ENCODE data around the gene SMIM23. TPM values are rescaled to one million over a fixed set of nuclear protein-coding genes. Genes with fewer than 3 reads are reported as not detected.

SMIM23 gene
- polyA plus RNA-seq, 3 donors from 2014 or later: not detected

DNA sequence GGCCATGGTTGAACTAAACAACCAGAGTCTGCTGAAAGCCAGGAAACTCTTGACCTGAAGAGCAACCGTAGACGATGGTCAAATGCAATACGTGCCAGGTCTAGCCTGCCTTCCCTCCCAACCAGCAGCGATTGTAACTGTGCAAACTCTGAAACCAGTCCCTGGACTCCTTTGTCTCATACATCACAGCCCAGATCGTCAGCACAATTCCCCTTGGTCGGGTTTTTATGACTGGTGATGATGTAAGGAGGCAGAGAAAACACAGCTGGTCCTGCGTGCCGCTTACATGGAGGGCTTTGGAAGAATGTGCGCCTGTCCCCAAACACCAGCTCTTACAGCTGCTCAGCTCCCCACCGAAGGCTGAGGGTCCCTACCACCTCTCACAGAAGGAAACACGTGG is 24.6 kb downstream of the SMIM23 start:
- DNase-seq: no peak
- Mint-ChIP-seq H3K27me3 (ENCODE audit: low read depth in 3 of 3) (peaks cover 3 to 17% (median 15%) of the 10 kb centered on the region in 3 donors), H3K4me1 (peaks cover 0 to 4% of the 10 kb centered on the region in 2 donors), H3K36me3 (no peaks in the 10 kb centered on the region), H3K27ac (no peak overlapping the region), H3K9me3 (peaks cover 0 to 3% (median 0%) of the 10 kb centered on the region in 6 donors), H3K4me3 (no peak overlapping the region)

DNA sequence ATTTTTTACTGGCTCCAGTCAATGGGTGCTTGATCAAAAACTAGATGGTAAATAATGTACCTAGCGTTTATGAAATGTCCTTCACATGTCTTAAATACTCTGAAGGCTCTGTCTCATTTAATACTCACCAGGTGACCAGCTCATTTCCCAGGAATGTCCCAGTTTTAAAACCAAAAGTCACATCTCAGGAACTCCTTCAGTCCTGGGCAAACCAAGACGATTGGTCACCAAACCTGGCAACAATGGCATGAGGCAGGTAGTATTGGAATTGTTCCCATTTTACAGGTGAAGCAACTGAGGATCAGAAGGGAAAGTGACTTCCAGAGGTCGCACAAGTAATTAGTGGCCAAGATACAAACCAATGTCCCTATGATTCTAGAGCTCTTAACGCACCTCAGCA is 27.7 kb downstream of the SMIM23 start:
- Mint-ChIP-seq H3K36me3 (no peaks in the 10 kb centered on the region), H3K4me1 (no peaks in the 10 kb centered on the region), H3K9me3 (peaks cover 0 to 3% (median 0%) of the 10 kb centered on the region in 6 donors), H3K4me3 (no peak overlapping the region), H3K27ac (no peak overlapping the region), H3K27me3 (ENCODE audit: low read depth in 3 of 3) (peaks cover 3 to 14% (median 4%) of the 10 kb centered on the region in 3 donors)
- no peak for DNase-seq

DNA sequence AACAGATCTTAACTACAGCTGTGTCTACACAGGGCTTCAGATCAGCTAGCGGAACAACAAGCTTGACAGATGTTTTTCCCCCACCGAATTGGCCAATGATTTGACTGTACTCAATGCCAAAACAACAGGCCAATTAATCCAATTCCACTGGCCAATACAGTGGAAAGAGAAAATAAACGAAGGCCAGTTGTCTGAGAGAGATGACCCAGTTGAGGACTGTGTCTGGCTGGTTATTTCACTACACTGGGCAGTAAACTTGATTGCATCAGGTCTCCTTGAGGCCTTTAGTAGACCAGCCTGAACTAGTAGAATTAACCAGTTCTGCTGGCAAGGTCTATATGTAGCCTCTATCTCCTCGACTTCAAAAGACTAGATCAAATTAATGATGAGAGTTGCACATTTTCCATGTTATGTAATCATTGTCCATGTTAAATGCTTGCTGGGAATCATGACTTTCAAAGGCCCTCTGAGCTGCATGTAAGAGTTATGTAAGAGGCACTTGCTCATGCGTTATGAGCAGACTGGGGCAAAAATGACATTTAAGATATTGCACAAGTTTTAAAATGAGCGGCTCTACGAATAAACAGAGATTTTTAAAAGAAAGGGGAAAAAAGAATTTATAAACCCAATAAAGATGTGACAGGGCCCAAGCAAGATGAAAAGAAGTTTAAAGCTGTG is 28.3 kb downstream of the SMIM23 start:
- DNase-seq: no peak
- peaks cover 3 to 10% (median 3%) of the 10 kb centered on the region in 3 donors for H3K27me3 Mint-ChIP-seq (ENCODE audit: low read depth in 3 of 3)
- no peak overlapping the region for H3K27ac Mint-ChIP-seq
- no peaks in the 10 kb centered on the region for H3K4me1 Mint-ChIP-seq
- H3K36me3 Mint-ChIP-seq: no peaks in the 10 kb centered on the region
- H3K9me3 Mint-ChIP-seq: peaks cover 0 to 3% (median 0%) of the 10 kb centered on the region in 6 donors
- no peak overlapping the region for H3K4me3 Mint-ChIP-seq

DNA sequence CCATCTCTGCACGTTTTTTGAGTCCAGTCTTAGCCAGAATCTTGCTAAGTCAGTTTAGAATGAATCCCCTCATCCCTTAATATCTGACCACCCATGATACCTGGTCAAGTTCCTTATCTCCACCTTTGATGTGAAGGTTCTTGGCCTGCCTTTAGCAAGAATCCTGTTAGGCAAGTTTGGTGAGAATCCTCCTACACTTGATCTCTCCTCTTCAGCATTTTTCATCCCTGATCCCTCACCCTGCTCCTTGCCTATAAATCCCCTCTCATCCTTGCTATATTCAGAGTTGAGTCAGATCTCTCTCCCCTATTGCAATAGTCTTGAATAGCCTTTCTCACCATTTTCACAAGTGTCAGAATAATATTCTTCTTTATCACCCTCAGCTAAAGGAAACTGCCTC is 31.0 kb downstream of the SMIM23 start:
- Mint-ChIP-seq H3K4me3 (no peak overlapping the region), H3K27ac (no peak overlapping the region)
- DNase-seq: no peak

DNA sequence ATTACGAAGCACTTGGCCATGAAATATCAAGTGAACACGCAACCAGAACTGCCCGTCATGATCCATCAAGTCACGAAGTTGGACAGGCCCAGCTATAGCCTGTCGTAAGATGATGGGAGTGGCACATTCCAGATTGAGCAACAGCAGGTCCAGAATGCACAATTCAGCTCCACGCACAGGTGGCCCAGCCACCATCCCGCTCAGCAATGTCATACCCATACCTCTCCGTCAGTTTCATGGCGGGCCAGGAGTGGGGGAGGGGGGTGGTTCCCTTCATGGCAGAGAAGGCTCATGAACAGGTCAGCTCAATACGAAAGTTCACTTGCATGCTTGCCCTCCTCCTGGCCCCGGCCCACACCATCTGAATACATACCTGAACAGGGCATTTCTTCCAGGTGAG is 34.9 kb downstream of the SMIM23 start:
- Mint-ChIP-seq H3K27me3 (ENCODE audit: low read depth in 3 of 3) (peaks cover 0 to 17% (median 5%) of the 10 kb centered on the region in 3 donors), H3K4me3 (no peak overlapping the region), H3K27ac (no peak overlapping the region), H3K36me3 (no peaks in the 10 kb centered on the region), H3K9me3 (no peaks in the 10 kb centered on the region), H3K4me1 (no peaks in the 10 kb centered on the region)
- no peak for DNase-seq

More for the DNA sequence above, 31.0 kb downstream of the SMIM23 start:
- Mint-ChIP-seq H3K36me3 (no peaks in the 10 kb centered on the region), H3K9me3 (peaks cover 0 to 3% (median 0%) of the 10 kb centered on the region in 6 donors), H3K27me3 (ENCODE audit: low read depth in 3 of 3) (peaks cover 3 to 6% (median 3%) of the 10 kb centered on the region in 3 donors), H3K4me1 (no peaks in the 10 kb centered on the region)

DNA sequence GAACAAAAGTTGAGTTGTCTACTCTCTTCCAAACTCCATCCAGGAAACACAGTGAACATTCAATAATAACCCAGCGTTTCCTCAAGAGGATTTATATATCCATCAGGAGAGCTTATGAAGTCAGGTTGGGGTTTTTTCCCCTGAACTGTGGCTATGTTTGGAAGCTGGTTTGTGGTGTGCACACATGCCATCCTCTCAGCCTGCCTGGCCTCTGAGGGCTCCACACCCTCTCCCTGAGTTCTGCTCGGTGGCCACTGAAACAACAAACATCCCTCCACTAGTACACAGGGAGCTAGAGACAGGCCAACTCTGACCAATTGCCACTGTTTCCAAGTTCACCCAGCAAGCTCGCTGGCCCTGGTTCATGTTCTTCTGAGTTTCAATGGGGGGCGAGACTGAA is 35.7 kb downstream of the SMIM23 start:
- no peak overlapping the region for H3K27ac Mint-ChIP-seq
- no peaks in the 10 kb centered on the region for H3K9me3 Mint-ChIP-seq

DNA sequence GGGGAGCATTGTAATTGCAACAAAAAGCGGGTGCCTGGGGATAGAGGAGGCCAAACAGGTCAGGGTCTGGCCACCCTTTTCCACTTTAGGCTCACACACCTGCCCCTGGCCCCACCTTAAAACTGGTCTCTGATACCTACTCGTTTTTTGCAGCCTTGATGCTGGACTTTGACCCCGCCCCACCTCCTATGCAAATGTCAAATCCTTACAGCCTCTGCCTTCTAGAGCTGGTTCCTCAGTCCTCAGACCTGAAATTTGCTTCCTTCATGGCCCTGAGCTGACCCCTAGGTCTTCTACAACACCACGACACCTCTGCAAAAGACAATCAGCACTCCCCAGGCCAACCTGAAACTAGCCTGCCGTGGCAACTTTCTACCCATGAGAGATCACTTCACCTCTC is 37.7 kb downstream of the SMIM23 start:
- Mint-ChIP-seq H3K36me3 (no peaks in the 10 kb centered on the region), H3K9me3 (no peaks in the 10 kb centered on the region), H3K27ac (no peak overlapping the region), H3K27me3 (ENCODE audit: low read depth in 3 of 3) (peaks cover 0 to 18% (median 4%) of the 10 kb centered on the region in 3 donors), H3K4me3 (no peak overlapping the region), H3K4me1 (no peaks in the 10 kb centered on the region)
- no peak for DNase-seq

More for the DNA sequence above, 35.7 kb downstream of the SMIM23 start:
- no peak for DNase-seq
- H3K4me3 Mint-ChIP-seq: no peak overlapping the region
- no peaks in the 10 kb centered on the region for H3K36me3 Mint-ChIP-seq
- peaks cover 0 to 14% (median 2%) of the 10 kb centered on the region in 3 donors for H3K27me3 Mint-ChIP-seq (ENCODE audit: low read depth in 3 of 3)
- no peaks in the 10 kb centered on the region for H3K4me1 Mint-ChIP-seq

DNA sequence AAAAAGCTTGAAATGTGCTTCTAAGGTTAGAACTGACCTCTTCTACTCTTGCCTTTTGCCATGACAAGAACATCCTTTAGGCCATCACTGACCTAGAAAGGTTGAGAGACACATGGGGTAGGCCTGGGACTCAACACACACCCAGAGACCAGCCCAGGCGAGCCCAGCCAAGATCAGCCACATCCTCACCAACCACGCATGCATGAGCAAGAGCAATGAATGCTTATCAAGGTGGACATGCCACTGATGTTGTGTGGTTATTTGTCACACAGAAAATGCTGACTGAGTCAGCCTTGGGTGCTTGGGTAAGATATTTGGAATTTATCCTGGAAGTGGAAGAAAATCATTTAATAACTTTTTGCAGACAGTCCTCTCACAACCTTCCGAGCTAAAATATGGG is 39.4 kb downstream of the SMIM23 start:
- H3K27ac Mint-ChIP-seq: no peak overlapping the region
- H3K4me3 Mint-ChIP-seq: no peak overlapping the region
- no peaks in the 10 kb centered on the region for H3K9me3 Mint-ChIP-seq
- DNase-seq: no peak
- H3K4me1 Mint-ChIP-seq: no peaks in the 10 kb centered on the region
- no peaks in the 10 kb centered on the region for H3K36me3 Mint-ChIP-seq
- H3K27me3 Mint-ChIP-seq (ENCODE audit: low read depth in 3 of 3): peaks cover 0 to 18% (median 4%) of the 10 kb centered on the region in 3 donors

DNA sequence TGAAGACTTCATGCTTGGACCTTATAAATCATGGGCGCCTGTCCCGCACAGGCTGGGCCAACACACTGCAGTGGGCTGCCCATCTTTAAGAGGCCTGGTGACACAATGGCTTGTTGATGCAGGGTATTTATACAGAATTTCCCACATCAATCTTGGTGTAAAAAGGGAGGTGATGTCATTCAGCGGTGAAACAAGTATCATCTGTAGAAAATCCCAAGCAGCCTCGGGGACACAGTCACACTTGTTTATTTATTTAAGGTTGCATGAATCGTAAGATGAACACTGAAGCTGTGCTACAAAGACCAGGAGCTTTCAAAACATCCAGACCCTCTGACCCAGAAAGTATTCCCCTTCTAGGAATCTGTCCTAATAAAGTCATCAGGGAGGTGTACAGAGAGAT is 40.5 kb downstream of the SMIM23 start:
- Mint-ChIP-seq H3K4me3 (no peak overlapping the region), H3K9me3 (no peaks in the 10 kb centered on the region), H3K27me3 (ENCODE audit: low read depth in 3 of 3) (peaks cover 0 to 18% (median 4%) of the 10 kb centered on the region in 3 donors), H3K36me3 (no peaks in the 10 kb centered on the region), H3K27ac (no peak overlapping the region), H3K4me1 (no peaks in the 10 kb centered on the region)
- DNase-seq: no peak

DNA sequence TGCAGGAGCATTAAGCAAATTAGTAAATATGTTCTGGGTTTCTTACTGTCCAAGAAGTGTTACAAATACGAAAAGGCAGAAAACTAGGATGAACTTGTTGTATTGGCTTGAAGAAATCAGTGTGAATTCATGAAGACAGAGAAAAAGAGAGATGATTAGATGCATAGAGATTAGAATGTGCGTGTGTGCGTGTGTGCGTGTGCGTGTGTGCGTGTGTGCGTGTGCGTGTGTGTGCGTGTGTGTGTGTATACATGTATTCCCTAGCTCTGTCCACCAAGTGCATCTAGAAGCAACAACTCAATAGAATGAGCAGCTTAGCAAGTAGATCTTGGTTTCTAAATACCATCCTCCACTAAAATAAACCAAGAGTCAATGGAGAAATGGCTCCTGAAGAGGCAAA is 41.5 kb downstream of the SMIM23 start:
- Mint-ChIP-seq H3K9me3 (no peaks in the 10 kb centered on the region), H3K27me3 (ENCODE audit: low read depth in 3 of 3) (peaks cover 0 to 12% (median 4%) of the 10 kb centered on the region in 3 donors), H3K27ac (no peak overlapping the region), H3K4me3 (no peak overlapping the region), H3K36me3 (no peaks in the 10 kb centered on the region), H3K4me1 (no peaks in the 10 kb centered on the region)
- no peak for DNase-seq

DNA sequence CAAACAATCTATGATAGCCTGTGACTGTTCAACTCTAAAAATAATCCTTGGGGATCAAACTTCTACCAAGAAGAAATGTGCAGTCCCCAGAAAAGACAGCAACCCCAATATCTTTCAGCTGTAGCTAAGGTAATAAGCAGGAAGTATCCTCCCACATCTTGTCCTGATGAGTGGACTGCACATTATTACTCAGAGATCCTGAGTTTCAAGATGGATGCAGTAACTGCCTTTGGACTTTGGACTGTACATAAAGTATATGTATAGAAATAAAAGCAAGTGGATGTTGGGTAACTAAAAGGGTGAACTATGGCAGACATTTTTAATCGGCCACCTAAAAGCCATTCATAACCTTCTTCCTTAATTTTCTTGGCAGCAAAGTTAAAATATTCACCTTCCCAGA is 45.1 kb downstream of the SMIM23 start:
- Mint-ChIP-seq H3K36me3 (peaks cover 0 to 9% (median 5%) of the 10 kb centered on the region in 3 donors), H3K9me3 (no peaks in the 10 kb centered on the region), H3K4me1 (no peaks in the 10 kb centered on the region), H3K4me3 (no peak overlapping the region), H3K27me3 (ENCODE audit: low read depth in 3 of 3) (peaks cover 0 to 4% (median 3%) of the 10 kb centered on the region in 3 donors), H3K27ac (no peak overlapping the region)
- no peak for DNase-seq

DNA sequence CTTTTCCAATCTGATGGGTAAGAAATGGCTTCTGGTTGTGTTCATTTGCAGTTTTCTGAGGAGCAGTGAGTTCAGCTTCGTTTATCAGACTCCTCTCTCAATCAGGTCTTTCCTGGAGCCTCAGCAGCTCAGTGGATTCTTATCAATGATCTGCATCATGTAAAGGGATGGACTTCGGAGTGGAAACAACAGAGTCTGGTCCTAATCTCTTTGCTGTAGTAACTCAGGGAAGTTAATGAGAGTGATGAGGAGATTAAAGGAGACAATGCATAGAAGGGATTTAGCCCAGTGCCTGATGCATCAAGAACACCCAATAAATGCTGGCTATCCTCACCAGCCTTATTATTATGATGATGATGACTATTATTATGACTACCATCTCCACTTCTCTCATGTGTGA is 47.2 kb downstream of the SMIM23 start:
- H3K27ac Mint-ChIP-seq: no peak overlapping the region
- DNase-seq: no peak
- no peak overlapping the region for H3K4me3 Mint-ChIP-seq
- peaks cover 0 to 2% (median 0%) of the 10 kb centered on the region in 3 donors for H3K27me3 Mint-ChIP-seq (ENCODE audit: low read depth in 3 of 3)
- peaks cover 0 to 9% (median 5%) of the 10 kb centered on the region in 3 donors for H3K36me3 Mint-ChIP-seq
- no peaks in the 10 kb centered on the region for H3K9me3 Mint-ChIP-seq
- no peaks in the 10 kb centered on the region for H3K4me1 Mint-ChIP-seq

DNA sequence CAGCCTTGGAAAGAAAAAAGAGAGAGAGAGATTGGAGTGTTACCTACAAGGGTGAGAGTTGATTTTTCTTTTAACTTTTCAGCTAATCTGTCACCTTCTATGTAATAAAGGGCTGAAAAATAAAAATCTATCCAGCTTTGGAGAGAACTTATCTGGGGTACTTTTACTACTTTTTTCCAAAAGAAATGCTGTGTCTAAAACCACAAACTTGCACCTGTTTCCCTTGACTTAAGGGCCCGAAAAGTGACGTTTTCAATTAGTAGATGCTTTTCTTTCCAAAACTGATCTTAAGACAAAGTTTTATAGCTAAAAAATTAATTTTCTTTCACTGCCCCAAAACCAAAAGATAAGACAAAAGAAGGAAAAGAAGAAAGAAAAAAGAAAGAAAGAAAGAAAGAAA is 48.8 kb downstream of the SMIM23 start:
- no peak overlapping the region for H3K27ac Mint-ChIP-seq
- peaks cover 0 to 9% (median 5%) of the 10 kb centered on the region in 3 donors for H3K36me3 Mint-ChIP-seq
- H3K4me3 Mint-ChIP-seq: no peak overlapping the region
- no peaks in the 10 kb centered on the region for H3K4me1 Mint-ChIP-seq
- H3K27me3 Mint-ChIP-seq (ENCODE audit: low read depth in 3 of 3): peaks cover 0 to 4% (median 2%) of the 10 kb centered on the region in 3 donors
- no peaks in the 10 kb centered on the region for H3K9me3 Mint-ChIP-seq
- no peak for DNase-seq

DNA sequence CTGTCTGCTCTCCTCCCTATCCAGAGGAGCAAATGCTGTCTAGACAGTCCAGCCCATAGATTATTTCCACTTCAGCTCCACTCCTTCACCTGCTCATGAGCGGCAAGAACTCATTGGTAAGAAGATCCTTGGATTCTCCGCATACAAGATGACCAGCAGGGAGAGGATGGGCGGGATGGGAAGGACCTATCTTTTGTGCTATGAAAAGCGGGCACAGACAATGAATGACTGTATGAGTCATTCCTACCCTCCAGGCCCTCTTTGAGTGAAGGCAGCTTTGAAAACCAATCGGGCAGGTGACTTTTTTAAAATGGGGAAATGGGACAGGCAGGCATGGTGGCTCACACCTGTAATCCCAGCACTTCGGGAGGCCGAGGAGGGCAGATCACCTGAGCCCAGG is 49.4 kb downstream of the SMIM23 start:
- Mint-ChIP-seq H3K27ac (no peak overlapping the region), H3K4me1 (no peaks in the 10 kb centered on the region), H3K9me3 (no peaks in the 10 kb centered on the region), H3K4me3 (no peak overlapping the region), H3K27me3 (ENCODE audit: low read depth in 3 of 3) (peaks cover 0 to 4% (median 2%) of the 10 kb centered on the region in 3 donors), H3K36me3 (peaks cover 0 to 9% (median 5%) of the 10 kb centered on the region in 3 donors)
- no peak for DNase-seq

DNA sequence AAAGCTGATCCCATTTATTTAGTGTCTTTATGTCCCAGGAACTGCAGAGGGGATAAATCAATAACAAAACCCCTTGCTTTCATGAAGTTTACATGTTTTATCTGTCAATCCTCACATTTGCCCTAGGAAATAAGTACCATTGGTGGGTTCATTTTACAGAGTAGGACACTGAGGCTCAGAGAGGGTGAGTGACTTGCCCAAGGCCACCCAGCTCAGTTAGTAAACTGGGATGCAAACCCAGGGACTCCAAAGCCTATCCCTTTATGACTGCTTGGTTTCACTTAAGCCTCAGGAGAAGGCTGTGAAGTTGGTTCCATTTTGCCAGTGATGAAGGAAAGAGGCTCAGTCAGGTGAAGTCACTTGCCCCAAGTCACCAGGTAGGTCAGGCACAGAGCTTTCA is 51.9 kb downstream of the SMIM23 start:
- no peak for DNase-seq
- H3K27me3 Mint-ChIP-seq (ENCODE audit: low read depth in 3 of 3): peaks cover 0 to 4% (median 4%) of the 10 kb centered on the region in 3 donors
- H3K27ac Mint-ChIP-seq: no peak overlapping the region
- no peaks in the 10 kb centered on the region for H3K9me3 Mint-ChIP-seq
- peaks cover 10 to 20% of the 10 kb centered on the region in 2 donors for H3K4me1 Mint-ChIP-seq
- H3K4me3 Mint-ChIP-seq: no peak overlapping the region
- H3K36me3 Mint-ChIP-seq: peaks cover 9 to 14% (median 13%) of the 10 kb centered on the region in 3 donors

Data from immature natural killer cell (primary cell).